GM12873 (cell line): ENCODE data around the gene SAG.

Experiments
- CTCF ChIP-seq: IDR thresholded peaks from 2 replicates; pipeline ENCODE4 v1.5.1; 2012; ENCODE audit warnings: low read depth, mild to moderate bottlenecking, moderate library complexity, low read length, control low read depth; ENCODE audit not compliant: insufficient read depth; ENCODE audit errors: missing control alignments

SAG gene

GRCh38 chr2:233349005-233349998, 41.7 kb downstream of the SAG start:
- TF ChIP-seq CTCF, result no peak

- TF ChIP-seq CTCF, result no peak
These were observed 43.1 kb downstream of the SAG start for GRCh38 chr2:233350708-233351107.

GRCh38 chr2:233351423-233351822, 43.8 kb downstream of the SAG start:
- TF ChIP-seq CTCF, result no peak

GRCh38 chr2:233352141-233352842, 44.7 kb downstream of the SAG start:
- TF ChIP-seq CTCF, result no peak

- no peak for TF ChIP-seq CTCF
These were observed 45.6 kb downstream of the SAG start for GRCh38 chr2:233353101-233353768.

- peak; percentile 37 for TF ChIP-seq CTCF
These were observed 46.3 kb downstream of the SAG start, which contains the start of gene DGKD for GRCh38 chr2:233353769-233354499. Gene DGKD (plus strand): TSS chr2:233354494. CDS start chr2:233354519, 25 bp downstream.

GRCh38 chr2:233354500-233354924, 46.9 kb downstream of the SAG start:
- no peak for TF ChIP-seq CTCF
